Thyroid gland (tissue), 4 donors: Measurements from ENCODE around the gene SMYD1. TPM values are rescaled to one million over a fixed set of nuclear protein-coding genes. Genes with fewer than 3 reads are reported as not detected.

Source experiments
- DNase-seq, 2 donors: peaks; one replicate each; pipeline ENCODE4 v3.0.0-alpha.2; 2019
- H3K27ac ChIP-seq, 3 donors: fragments of 200-600 bp; sonication (generic); 1 replicate in 2 of 3; 2 replicates in 1 of 3; pipeline ENCODE4 v1.5.1; 2016 to 2019; ENCODE audit warnings: mild to moderate bottlenecking in 1 of 3, moderate library complexity in 1 of 3
- H3K27me3 ChIP-seq: fragments of 200-600 bp; sonication (generic); one replicate; pipeline ENCODE4 v1.5.1; 2019
- H3K36me3 ChIP-seq, 2 donors: fragments of 200-600 bp; sonication (generic); one replicate each; pipeline ENCODE4 v1.5.1; 2016 to 2019
- H3K4me1 ChIP-seq, 2 donors: fragments of 200-600 bp; sonication (generic); one replicate each; pipeline ENCODE4 v1.5.1; 2017 to 2019
- H3K4me3 ChIP-seq, 3 donors: fragments of 200-600 bp; sonication (generic); replicated peaks in 1 of 3; 1 replicate in 2 of 3; 2 replicates in 1 of 3; pipeline ENCODE4 v1.5.1; 2016; ENCODE audit warnings: mild to moderate bottlenecking in 1 of 3
- H3K9me3 ChIP-seq: fragments of 200-600 bp; sonication (generic); one replicate; pipeline ENCODE4 v1.5.1; 2017
- POLR2A ChIP-seq, 2 donors: fragments of 450-650 bp; IDR thresholded peaks; one replicate each; pipeline ENCODE4 v1.6.1; 2017; ENCODE audit warnings: antibody characterized with exemption in 2 of 2, mild to moderate bottlenecking in 2 of 2, moderate library complexity in 1 of 2
- WGBS, 2 donors: methylation state at CpG; one replicate each; pipeline ENCODE4 v1.1.5; 2017; 5-methylcytosine and 5-hydroxymethylcytosine counted together
- intact Hi-C: fragments of 100-400 bp; cut with DNase I; formaldehyde crosslinking; loops from one replicate; pipeline ENCODE4 v1.15.1; 2023
- total RNA-seq, 4 donors: library from RNA; depleted of rRNA; stranded (reverse); fragments of >200 nt; gene quantifications; one replicate each; pipeline ENCODE4 v1.2.3, GENCODE V29; 2016
- TF ChIP-seq, protein P1 (sequence below), 6 experiments: fragments of 200-600 bp in 3 of 6; fragments of 450-650 bp in 3 of 6; sonication (generic) in 3 of 6; IDR thresholded peaks; one replicate each; pipeline ENCODE4 v1.5.1; 2016 to 2019; ENCODE audit warnings: antibody characterized with exemption in 6 of 6, mild to moderate bottlenecking in 2 of 6, inconsistent platforms in 1 of 6, moderate library complexity in 1 of 6

The SMYD1 gene
- total RNA-seq, 4 donors from 2014 or later: not detected

DNA sequence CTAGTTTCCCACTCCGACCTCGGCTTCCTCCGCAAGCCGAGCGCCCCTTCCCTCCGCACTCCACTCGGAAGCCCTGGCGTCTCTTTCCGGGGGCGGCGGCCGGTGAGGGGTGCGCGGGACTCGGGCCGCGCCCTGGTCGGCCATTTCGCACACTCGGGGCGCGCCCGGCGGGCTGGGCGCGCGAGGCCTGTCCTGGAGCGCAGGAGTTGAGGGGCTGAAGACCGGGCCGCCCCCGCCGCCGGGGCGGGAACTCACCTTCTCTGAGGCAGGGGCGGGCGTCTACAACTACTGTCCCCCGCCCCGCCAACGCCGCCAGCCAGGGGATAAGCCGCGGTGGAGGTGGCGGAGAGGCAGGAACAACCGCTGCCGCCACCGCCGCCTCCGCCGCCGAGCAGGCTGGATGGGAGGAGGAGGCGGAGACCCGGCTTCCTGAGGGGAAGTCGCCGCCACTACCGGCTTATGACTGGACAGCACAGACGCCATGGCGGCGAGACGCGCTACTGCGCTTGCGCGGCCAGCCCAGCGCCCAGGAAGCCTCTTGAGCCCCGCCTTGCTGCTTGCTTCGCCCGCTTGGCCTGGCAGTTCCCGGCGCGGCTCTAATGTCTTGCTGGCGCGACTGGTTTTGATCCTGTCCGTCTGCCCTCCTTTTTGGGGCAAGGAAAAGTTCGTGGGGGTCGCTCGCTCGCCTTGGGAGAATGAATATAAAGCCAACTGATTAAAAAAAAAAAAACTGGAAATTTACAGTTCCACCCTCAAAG is 12.1 kb upstream of the SMYD1 start, which contains the start of gene KRCC1:
KRCC1 (minus strand) TSS at position 413 of the 758 bp plus-strand sequence. CDS start 27,220 bp downstream, outside the sequence.
- intact Hi-C loops: no loop called here
- H3K4me3 ChIP-seq: peak within 1 kb of the TSS; percentile 65 to 93 (median 84)
- H3K4me1 ChIP-seq: peaks cover 12 to 19% of the 10 kb centered on the region in 2 donors
- 1% methylated on average over 28 to 44 of the region's 77 CpGs for WGBS, 2 donors
- TF ChIP-seq, protein P1, sequence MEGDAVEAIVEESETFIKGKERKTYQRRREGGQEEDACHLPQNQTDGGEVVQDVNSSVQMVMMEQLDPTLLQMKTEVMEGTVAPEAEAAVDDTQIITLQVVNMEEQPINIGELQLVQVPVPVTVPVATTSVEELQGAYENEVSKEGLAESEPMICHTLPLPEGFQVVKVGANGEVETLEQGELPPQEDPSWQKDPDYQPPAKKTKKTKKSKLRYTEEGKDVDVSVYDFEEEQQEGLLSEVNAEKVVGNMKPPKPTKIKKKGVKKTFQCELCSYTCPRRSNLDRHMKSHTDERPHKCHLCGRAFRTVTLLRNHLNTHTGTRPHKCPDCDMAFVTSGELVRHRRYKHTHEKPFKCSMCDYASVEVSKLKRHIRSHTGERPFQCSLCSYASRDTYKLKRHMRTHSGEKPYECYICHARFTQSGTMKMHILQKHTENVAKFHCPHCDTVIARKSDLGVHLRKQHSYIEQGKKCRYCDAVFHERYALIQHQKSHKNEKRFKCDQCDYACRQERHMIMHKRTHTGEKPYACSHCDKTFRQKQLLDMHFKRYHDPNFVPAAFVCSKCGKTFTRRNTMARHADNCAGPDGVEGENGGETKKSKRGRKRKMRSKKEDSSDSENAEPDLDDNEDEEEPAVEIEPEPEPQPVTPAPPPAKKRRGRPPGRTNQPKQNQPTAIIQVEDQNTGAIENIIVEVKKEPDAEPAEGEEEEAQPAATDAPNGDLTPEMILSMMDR (IDR thresholded peaks at IDR 0.05): no peak
- peak; percentile 76 to 97 for TF ChIP-seq POLR2A (IDR thresholded peaks at IDR 0.05)
- DNase-seq: peak; percentile 96
- H3K36me3 ChIP-seq: no peaks in the 10 kb centered on the region
- H3K27ac ChIP-seq: peak within 1 kb of the TSS; percentile 94 to 97 (median 97)
- H3K9me3 ChIP-seq: no peaks in the 10 kb centered on the region
- H3K27me3 ChIP-seq: no peaks in the 10 kb centered on the region

DNA sequence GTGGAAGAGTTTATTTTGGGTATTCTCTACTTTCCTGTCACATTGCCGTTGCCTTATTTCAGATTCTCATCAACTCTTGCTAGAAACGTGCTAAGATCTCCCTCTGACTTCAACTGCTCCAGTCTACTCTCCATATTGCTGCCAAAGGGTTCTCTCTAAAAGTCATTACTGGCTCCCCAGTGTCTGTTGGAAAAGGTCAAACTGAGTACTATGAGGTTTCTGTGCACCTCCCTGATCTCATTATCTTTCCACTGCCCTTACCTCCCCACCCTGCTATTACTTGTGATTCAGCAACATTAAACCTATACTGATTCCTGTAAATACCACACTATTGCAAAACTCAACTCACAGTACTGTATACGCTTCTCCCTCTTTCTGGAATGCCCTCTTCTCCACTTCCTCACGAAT is 10.2 kb upstream of the SMYD1 start:
- no peak overlapping the region for H3K4me3 ChIP-seq
- intact Hi-C loops: no loop called here

DNA sequence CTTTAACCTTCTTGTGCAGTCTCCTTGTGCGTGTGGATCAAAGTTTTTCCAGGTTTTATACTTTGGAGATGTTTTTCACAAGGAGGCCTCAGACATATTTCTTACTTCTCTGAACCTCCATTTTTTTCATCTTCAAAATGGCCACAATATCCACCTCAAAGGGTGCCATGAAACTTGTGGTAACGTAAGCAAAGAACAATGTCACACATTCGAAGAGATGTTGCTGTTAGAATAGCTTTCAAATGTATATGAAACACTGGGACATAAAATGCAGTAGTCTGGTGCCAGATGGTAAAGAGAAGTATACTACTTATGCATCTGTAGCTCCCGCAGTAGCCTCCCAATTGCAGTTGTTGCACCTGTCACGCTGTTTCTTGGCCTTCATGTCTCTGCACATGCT is 9.4 kb upstream of the SMYD1 start:
- no peaks in the 10 kb centered on the region for H3K9me3 ChIP-seq
- no peak overlapping the region for H3K27ac ChIP-seq
- 93 to 95% methylated on average over 5 of the region's 5 CpGs for WGBS, 2 donors
- no peaks in the 10 kb centered on the region for H3K27me3 ChIP-seq
- no peak overlapping the region for H3K4me3 ChIP-seq
- intact Hi-C loops: no loop called here
- TF ChIP-seq, protein P1 (IDR thresholded peaks at IDR 0.05): no peak
- TF ChIP-seq POLR2A (IDR thresholded peaks at IDR 0.05): no peak
- no peaks in the 10 kb centered on the region for H3K36me3 ChIP-seq
- H3K4me1 ChIP-seq: peaks cover 12 to 17% of the 10 kb centered on the region in 2 donors
- no peak for DNase-seq

More for the DNA sequence above, 10.2 kb upstream of the SMYD1 start:
- TF ChIP-seq, protein P1 (IDR thresholded peaks at IDR 0.05): no peak
- no peak for TF ChIP-seq POLR2A (IDR thresholded peaks at IDR 0.05)
- H3K4me1 ChIP-seq: peaks cover 12 to 19% of the 10 kb centered on the region in 2 donors
- no peak overlapping the region for H3K27ac ChIP-seq
- DNase-seq: no peak
- H3K36me3 ChIP-seq: no peaks in the 10 kb centered on the region
- no peaks in the 10 kb centered on the region for H3K27me3 ChIP-seq
- WGBS, 2 donors: 65 to 70% methylated on average over 4 of the region's 4 CpGs
- no peaks in the 10 kb centered on the region for H3K9me3 ChIP-seq

DNA sequence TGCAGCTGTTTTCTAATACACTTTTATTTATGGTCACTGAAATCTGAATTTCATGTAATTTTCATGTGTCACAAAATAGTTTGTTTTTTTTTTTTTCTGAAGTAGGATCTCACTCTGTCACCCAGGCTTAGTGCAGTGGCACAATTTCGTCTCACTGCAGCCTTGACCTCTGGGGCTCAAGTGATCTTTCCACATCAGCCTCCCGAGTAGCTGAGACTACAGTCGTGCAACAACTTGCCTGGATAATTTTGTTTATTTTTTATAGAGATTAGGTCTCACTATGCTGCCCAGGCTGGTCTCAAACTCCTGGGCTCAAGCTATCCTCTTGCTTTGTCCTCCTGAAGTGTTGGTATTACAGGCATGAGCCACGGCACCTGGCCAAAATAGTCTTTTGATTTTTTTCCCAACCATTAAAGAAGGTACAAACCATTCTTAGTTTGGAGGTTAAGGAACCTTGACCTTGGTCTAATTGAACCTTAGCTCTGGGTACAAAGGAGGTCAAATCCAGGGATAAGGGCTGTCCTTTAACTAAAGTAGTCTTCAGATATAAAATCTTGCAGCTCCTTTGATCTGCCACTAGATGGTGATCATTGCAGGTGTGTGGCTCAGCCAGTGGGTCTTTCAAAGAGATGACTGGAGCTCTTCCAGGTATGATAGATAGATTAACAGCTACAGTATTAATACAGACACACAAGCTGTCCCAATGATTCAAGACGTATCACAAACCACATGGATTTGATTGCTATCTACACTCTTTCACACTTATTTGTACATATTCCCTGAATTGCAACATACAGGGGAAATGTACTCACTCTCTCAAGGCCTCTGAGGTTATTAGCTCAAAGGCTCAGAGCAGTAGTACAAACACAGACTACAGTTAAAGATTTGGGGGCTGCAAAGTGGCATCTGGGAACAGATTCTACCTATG is 7.4 kb upstream of the SMYD1 start:
- Histone ChIP-seq H3K9me3 (no peaks in the 10 kb centered on the region), H3K36me3 (no peaks in the 10 kb centered on the region), H3K4me3 (no peak overlapping the region), H3K27me3 (no peaks in the 10 kb centered on the region), H3K4me1 (peaks cover 0 to 6% of the 10 kb centered on the region in 2 donors), H3K27ac (no peak overlapping the region)
- intact Hi-C loops: loop anchor here (2.0 kb wide), 1 partner anchor 101 kb away; no protein-coding TSS in a partner anchor
- 45 to 59% methylated on average over 5 of the region's 5 CpGs for WGBS, 2 donors
- TF ChIP-seq, protein P1 (IDR thresholded peaks at IDR 0.05): peak; percentile 55 to 78 (median 62)
- TF ChIP-seq POLR2A (IDR thresholded peaks at IDR 0.05): no peak
- DNase-seq: peak in 1 of 2 donors; percentile 11
